Left renal cortex interstitium (tissue), 4 donors: ENCODE results near the gene POLR3A. TPM values are rescaled to one million over a fixed set of nuclear protein-coding genes. Genes with fewer than 3 reads are reported as not detected.

Experiments used
- DNase-seq, 4 donors: peaks; one replicate each; pipeline ENCODE4 v3.0.0-alpha.2; 2013; ENCODE audit warnings: low read depth in 4 of 4, low spot score in 2 of 4, missing footprints in 1 of 4
- polyA plus RNA-seq, 4 donors: library from polyadenylated mRNA; unstranded; fragments of 120-200 nt; gene quantifications; one replicate each; pipeline ENCODE4 v1.2.1, GENCODE V29; 2013; ENCODE audit not compliant: insufficient read length in 4 of 4

The POLR3A gene
- polyA plus RNA-seq, 4 donors: 15.8 to 18.9 (median 17.6) TPM

- DNase-seq: no peak
Observed at GRCh38 chr10:77922055-77922454, 107.3 kb downstream of the POLR3A start.

GRCh38 chr10:77921395-77921794 lies 107.9 kb downstream of the POLR3A start:
- DNase-seq: no peak

GRCh38 chr10:77920495-77920894 lies 108.8 kb downstream of the POLR3A start:
- DNase-seq: no peak

GRCh38 chr10:77919713-77920108 lies 109.6 kb downstream of the POLR3A start:
- DNase-seq: no peak

Other genes starting within 250 kb of the POLR3A start
- 10 to 100 TPM; 34.0 to 53.8 (median 43.0) TPM for gene DLG5, start 102.8 kb downstream of the POLR3A start, polyA plus RNA-seq
- gene RPS24, start 4.3 kb upstream of the POLR3A start, polyA plus RNA-seq: 1,000 to 10,000 TPM; 2,809 to 4,506 (median 3,046) TPM